NCI-H1436 treated with DMSO at 0.1 percent for 48 hours (cell line): ENCODE data around the gene ADM2.
"Not testable (repeated sequence)": the region's sequence is repeated elsewhere in the genome, so short reads cannot be mapped to it uniquely, and the experiment has no call there.

Experiments used
- DNase-seq: peaks from one replicate; lab custom pipeline; 2025; lab: John Stamatoyannopoulos, UW

The ADM2 gene

GRCh38 chr22:50506611-50507420 is 25.5 kb downstream of the ADM2 start:
- no peak for DNase-seq

DNA sequence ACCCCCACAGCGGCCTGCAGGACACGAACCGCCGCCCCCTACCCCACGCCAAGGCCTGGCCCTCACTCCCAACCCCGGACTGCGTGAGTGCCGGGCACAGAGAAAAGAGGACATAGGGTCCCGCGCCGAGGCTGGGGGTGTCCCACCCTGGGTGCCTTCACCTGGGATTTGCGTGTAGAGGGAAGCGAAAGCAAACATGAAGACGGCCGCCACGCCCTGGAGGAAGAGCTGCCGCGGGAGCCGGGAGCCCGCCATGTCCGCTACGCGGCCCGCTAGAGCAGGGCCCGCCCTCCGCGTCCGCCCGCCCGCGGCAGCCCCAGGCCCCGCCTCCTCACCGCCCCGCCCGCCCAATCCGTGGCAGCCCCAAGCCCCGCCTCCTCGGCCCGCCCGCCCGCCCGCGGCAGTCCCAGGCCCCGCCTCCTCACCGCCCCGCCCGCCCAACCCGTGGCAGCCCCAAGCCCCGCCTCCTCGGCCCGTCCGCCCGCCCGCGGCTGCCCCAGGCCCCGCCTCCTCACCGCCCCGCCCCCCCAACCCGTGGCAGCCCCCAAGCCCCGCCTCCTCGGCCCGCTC is 26.2 kb downstream of the ADM2 start, which contains the start of gene LMF2:
Gene LMF2 (minus strand): TSS at position 282 of the 570 bp plus-strand sequence. CDS start 27 bp downstream, at position 255.
- DNase-seq = no peak

DNA sequence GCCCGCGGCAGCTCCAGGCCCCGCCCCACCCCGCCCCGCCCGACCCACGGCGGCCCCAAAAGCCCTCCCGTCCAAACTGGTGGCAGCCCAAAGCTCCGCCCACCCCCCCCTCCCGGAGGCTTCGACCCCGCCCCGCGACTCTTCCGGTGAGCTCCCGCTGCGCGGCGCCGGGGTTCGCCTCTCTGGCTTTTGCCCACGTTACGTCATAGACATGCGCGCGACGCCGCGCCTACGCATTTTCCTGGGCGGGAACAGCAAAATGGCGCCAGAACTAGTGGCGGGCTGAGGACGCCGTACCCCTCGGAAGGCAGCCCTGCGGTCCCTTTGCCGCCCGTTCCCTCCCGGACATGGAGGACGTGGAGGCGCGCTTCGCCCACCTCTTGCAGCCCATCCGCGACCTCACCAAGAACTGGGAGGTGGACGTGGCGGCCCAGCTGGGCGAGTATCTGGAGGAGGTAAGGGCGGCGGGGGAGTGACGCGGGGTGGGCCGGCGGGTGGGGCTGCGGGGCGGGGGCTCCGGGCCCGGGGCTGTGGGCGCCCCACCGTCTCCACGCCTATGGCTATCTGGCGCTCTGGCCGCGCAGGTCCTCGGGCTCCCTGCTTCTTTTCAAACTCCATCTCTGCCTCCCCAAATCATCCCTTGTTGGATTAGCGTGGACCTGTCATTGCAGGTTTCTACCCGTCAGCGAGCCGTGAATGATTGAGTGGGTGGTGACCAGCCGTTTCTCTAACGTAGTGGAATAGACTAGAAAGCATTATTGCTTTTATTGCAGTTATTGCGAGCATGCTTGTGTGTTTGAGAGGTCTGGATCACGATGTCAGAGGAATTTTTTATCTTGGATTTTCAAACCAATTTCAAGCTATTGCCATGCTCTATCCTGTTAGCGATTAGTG is 26.9 kb downstream of the ADM2 start, which contains the start of gene NCAPH2:
Gene NCAPH2 (plus strand): TSS at position 234 of the 894 bp plus-strand sequence. CDS start 114 bp downstream, at position 348.
- peak; percentile 76 for DNase-seq

- DNase-seq = no peak
These were observed 27.6 kb downstream of the ADM2 start for GRCh38 chr22:50508897-50509296.

- no peak for DNase-seq
These were observed 31.8 kb downstream of the ADM2 start for GRCh38 chr22:50513175-50513574.

DNA sequence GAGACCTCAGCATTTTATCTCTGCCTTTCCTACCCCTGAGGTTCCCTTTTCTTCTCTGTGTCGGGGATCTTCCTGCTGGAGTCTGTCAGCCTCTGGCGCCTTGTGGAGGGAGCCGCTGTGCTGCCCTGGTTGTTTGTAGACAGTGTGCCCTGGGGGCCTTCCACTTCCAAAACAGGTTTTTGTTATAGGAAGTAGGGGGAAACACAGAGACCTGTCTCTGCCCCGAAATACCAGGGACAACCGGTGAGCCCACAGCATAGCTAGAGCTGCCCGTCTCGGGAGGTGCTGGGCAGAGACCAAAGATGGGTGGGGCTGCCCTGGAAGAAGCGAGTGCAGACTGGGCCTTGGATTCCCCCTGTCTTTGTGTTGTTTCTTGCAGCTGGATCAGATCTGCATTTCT is 34.7 kb downstream of the ADM2 start:
- no peak for DNase-seq

DNA sequence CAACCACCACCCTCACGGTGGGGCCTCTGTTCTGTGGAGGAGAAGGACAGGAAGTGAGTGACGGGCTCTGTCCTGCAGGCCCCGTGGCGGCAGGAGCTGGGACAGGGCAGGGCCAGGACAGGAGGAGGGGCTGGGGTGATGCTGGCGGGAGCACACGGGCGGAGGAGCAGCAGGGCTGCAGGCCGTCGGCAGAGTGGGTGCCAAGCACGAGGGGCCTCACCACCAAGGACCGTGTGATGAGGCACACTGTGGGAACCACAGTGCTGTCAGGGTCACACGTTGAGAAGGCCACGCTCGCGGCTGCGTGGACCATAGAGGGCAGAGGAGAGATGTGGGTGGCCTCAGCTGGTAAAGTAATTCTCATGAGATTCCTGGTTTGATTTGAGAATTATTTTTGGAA is 35.5 kb downstream of the ADM2 start:
- DNase-seq = no peak

GRCh38 chr22:50517495-50518260 is 36.3 kb downstream of the ADM2 start:
- DNase-seq = no peak

GRCh38 chr22:50518606-50519005 is 37.3 kb downstream of the ADM2 start:
- DNase-seq = no peak

DNA sequence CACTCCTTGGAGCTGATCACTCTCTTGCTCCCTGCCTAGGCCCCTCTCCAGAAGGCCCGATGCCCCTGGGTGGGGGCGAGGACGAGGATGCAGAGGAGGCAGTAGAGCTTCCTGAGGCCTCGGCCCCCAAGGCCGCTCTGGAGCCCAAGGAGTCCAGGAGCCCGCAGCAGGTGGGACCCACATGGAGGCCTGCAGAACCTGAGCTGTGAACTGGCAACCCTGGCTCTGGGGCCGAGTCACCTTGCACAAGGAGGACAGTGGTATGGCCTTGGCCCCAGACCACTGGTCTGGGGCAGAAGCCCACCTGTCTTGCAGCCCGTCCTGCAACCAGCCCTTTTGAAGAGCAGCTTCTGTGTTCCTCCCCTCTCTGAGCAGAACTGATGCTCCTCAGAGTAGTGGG is 37.8 kb downstream of the ADM2 start:
- DNase-seq = no peak

GRCh38 chr22:50520184-50520583 is 38.8 kb downstream of the ADM2 start:
- DNase-seq = not testable (repeated sequence)

DNA sequence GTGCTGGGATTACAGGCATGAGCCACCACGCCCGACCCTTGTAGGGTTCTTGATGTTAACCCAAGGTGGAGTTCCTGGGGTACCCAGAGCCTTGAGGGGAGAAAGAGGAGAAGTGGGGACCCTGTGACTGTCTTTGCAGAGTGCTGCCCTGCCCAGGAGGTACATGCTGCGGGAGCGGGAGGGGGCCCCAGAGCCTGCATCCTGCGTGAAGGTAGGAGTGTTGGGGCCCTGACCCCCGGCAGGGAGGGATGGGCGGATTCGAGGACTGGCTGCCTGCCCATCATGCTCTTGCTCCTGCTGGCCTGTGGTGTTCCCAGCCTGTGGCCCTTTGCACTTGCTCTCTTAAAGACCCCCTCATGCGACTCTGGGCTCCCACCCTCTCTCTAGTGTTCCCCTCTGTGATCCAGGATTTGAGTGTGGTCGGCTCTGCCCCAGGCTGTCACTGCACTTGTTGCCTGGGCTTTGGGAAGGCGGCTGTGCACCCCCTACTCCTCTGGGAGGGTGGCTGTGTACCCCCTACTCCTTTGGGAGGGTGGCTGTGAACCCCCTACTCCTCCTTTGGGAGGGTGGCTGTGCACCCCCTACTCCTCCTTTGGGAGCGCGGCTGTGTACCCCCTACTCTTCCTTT is 39.6 kb downstream of the ADM2 start:
- no peak for DNase-seq

GRCh38 chr22:50521710-50522109 is 40.4 kb downstream of the ADM2 start:
- DNase-seq = no peak

- DNase-seq = no peak
These were observed 41.0 kb downstream of the ADM2 start for GRCh38 chr22:50522208-50522805.

DNA sequence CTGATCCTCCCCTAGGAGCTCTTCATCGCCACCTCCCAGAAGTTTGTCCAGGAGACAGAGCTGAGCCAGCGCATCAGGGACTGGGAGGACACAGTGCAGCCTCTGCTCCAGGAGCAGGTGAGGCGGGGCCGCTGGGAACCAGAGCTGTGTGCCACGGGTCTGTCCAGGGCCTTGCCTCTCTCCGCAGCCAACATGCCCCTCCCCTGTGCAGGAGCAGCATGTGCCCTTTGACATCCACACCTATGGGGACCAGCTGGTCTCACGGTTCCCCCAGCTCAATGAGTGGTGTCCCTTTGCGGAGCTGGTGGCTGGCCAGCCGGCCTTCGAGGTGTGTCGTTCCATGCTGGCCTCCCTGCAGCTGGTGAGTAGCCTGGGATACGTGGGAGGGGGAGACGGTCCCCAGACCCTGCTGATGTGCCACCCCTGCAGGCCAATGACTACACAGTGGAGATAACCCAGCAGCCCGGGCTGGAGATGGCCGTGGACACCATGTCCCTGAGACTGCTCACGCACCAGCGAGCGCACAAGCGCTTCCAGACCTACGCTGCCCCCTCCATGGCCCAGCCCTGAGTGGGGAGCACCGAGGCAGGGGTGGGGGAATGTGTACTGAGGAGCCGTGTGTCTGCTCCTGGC is 41.6 kb downstream of the ADM2 start:
- no peak for DNase-seq

DNA sequence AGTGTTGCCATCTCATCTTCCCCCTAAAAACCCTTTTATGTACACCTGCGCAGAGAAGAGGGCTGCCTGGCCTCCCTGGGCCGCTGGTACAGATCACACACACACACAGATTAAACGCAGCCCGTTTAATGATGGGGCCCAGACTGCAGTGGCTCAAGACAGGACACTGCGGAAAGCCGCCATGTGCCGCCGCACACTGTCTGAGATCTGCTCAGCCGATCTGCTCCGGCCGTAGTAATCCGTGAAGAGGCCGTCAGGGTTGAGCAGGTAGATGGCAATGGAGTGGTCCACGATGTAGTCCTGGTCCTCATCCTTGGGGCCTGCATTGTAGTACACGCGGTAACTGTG is 42.1 kb downstream of the ADM2 start:
- DNase-seq = no peak

- DNase-seq = no peak
These were observed 42.7 kb downstream of the ADM2 start for GRCh38 chr22:50523806-50524675.

- no peak for DNase-seq
These were observed 43.3 kb downstream of the ADM2 start for GRCh38 chr22:50524676-50525103.

- DNase-seq = peak; percentile 77
These were observed 43.9 kb downstream of the ADM2 start, which contains the start of gene SCO2 for GRCh38 chr22:50525104-50525857. TSS of gene SCO2 (minus strand) at chr22:50525598. CDS start at chr22:50524411, 1,187 bp downstream.
